Transverse colon (tissue), 4 donors: ENCODE measurements around the gene TSPO2. TPM values are rescaled to one million over a fixed set of nuclear protein-coding genes. Genes with fewer than 3 reads are reported as not detected.

Experiments
- DNase-seq: peaks from one replicate; pipeline ENCODE4 v3.0.0-alpha.2; 2019
- H3K27ac ChIP-seq, 4 donors: fragments of 200-600 bp; sonication (generic); 2 replicates each; pipeline ENCODE4 v1.5.1; 2016 to 2018; ENCODE audit warnings: inconsistent platforms in 4 of 4
- H3K27me3 ChIP-seq: fragments of 200-600 bp; sonication (generic); 2 replicates; pipeline ENCODE4 v1.5.1; 2017; ENCODE audit warnings: inconsistent platforms
- H3K36me3 ChIP-seq, 4 donors: fragments of 200-600 bp; sonication (generic); 2 replicates each; pipeline ENCODE4 v1.5.1; 2017 to 2019; ENCODE audit warnings: inconsistent platforms in 4 of 4
- H3K4me1 ChIP-seq, 4 donors: fragments of 200-600 bp; sonication (generic); 2 replicates each; pipeline ENCODE4 v1.5.1; 2017 to 2020; ENCODE audit warnings: inconsistent platforms in 4 of 4
- H3K4me3 ChIP-seq, 4 donors: fragments of 200-600 bp; sonication (generic); 1 replicate in 1 of 4; 2 replicates in 3 of 4; pipeline versions ENCODE4 v1.5.1 to v1.6.1; 2017 to 2019; ENCODE audit warnings: inconsistent platforms in 4 of 4
- H3K9me3 ChIP-seq, 2 donors: fragments of 200-600 bp; sonication (generic); 2 replicates each; pipeline ENCODE4 v1.5.1; 2017 to 2019; ENCODE audit warnings: inconsistent platforms in 2 of 2
- CTCF ChIP-seq, 5 experiments: fragments of 200-600 bp in 3 of 5; fragments of 450-650 bp in 2 of 5; sonication (generic) in 3 of 5; IDR thresholded peaks; 1 replicate in 2 of 5; 2 replicates in 3 of 5; pipeline ENCODE4 v1.5.1; 2016 to 2017; ENCODE audit warnings: antibody characterized with exemption in 5 of 5, inconsistent platforms in 3 of 5, mild to moderate bottlenecking in 2 of 5, moderate library complexity in 1 of 5
- EP300 ChIP-seq: sonication (generic); formaldehyde crosslinking; IDR thresholded peaks from one replicate; pipeline ENCODE4 v1.6.1; 2017; ENCODE audit warnings: antibody characterized with exemption, low read depth
- POLR2A ChIP-seq: fragments of 450-650 bp; IDR thresholded peaks from one replicate; pipeline ENCODE4 v1.6.1; 2016; ENCODE audit warnings: antibody characterized with exemption, mild to moderate bottlenecking, moderate library complexity
- POLR2AphosphoS5 ChIP-seq, 3 donors: sonication (generic); formaldehyde crosslinking; IDR thresholded peaks; one replicate each; pipeline ENCODE4 v1.6.1; 2016; ENCODE audit warnings: antibody characterized with exemption in 3 of 3
- WGBS, 2 donors: methylation state at CpG; one replicate each; pipeline ENCODE4 v1.1.5; 2018; ENCODE audit warnings: low coverage in 1 of 2; 5-methylcytosine and 5-hydroxymethylcytosine counted together
- in situ Hi-C, 4 donors: fragments of 200-750 bp; cut with MboI; loops; one replicate each; pipeline versions ENCODE4 v1.15.0 to v1.15.1; 2017; ENCODE audit warnings: low sequenced_read_pairs in 3 of 4, low pct_ligation_motif_present in 1 of 4, low pct_unique_long_range_greater_than_20kb in 1 of 4
- intact Hi-C: fragments of 100-400 bp; cut with DNase I; formaldehyde crosslinking; loops from one replicate; pipeline ENCODE4 v1.15.1; 2023; ENCODE audit warnings: low total_unique reads
- total RNA-seq, 4 donors: library from RNA; depleted of rRNA; stranded (reverse); fragments of >200 nt; gene quantifications; one replicate each; pipeline ENCODE4 v1.1.0, GENCODE V29; 2016

The TSPO2 gene
- total RNA-seq, 4 donors from 2014 or later, result not detected

GRCh38 chr6:41080621-41081020, 38.4 kb downstream of the TSPO2 start:
- no peaks in the 10 kb centered on the region for H3K9me3 ChIP-seq
- 67 to 84% methylated on average over 1 to 2 of the region's 2 CpGs for WGBS, 2 donors
- H3K27ac ChIP-seq, result no peak overlapping the region
- intact Hi-C loops (no loop called here), in situ Hi-C loops (loop anchor here in 1 of 4 donors (25.0 kb wide), 1 partner anchor 232 kb away; no protein-coding TSS in a partner anchor)
- TF ChIP-seq CTCF (IDR thresholded peaks at IDR 0.05) (no peak), POLR2AphosphoS5 (IDR thresholded peaks at IDR 0.05) (no peak), EP300 (no peak), POLR2A (no peak)
- no peaks in the 10 kb centered on the region for H3K27me3 ChIP-seq
- no peak overlapping the region for H3K4me3 ChIP-seq
- DNase-seq, result no peak
- peaks cover 0 to 42% (median 8%) of the 10 kb centered on the region in 4 donors for H3K36me3 ChIP-seq
- H3K4me1 ChIP-seq, result peaks cover 4 to 26% (median 14%) of the 10 kb centered on the region in 4 donors

GRCh38 chr6:41083072-41083471, 40.8 kb downstream of the TSPO2 start:
- TF ChIP-seq EP300, result no peak
- TF ChIP-seq CTCF (IDR thresholded peaks at IDR 0.05), result no peak
- TF ChIP-seq POLR2AphosphoS5 (IDR thresholded peaks at IDR 0.05), result no peak
- TF ChIP-seq POLR2A, result no peak
- no peaks in the 10 kb centered on the region for H3K27me3 ChIP-seq
- no peak for DNase-seq
- intact Hi-C loops, result no loop called here
- H3K4me1 ChIP-seq, result peaks cover 0 to 2% (median 0%) of the 10 kb centered on the region in 4 donors
- peaks cover 0 to 51% (median 8%) of the 10 kb centered on the region in 4 donors for H3K36me3 ChIP-seq
- H3K27ac ChIP-seq, result no peak overlapping the region
- H3K4me3 ChIP-seq, result no peak overlapping the region
- no peaks in the 10 kb centered on the region for H3K9me3 ChIP-seq
- in situ Hi-C loops, result loop anchor here in 1 of 4 donors (25.0 kb wide), 1 partner anchor 229 kb away; no protein-coding TSS in a partner anchor

- Histone ChIP-seq H3K27ac (no peak overlapping the region), H3K9me3 (no peaks in the 10 kb centered on the region), H3K4me3 (no peak overlapping the region), H3K36me3 (peaks cover 0 to 55% (median 10%) of the 10 kb centered on the region in 4 donors), H3K27me3 (no peaks in the 10 kb centered on the region), H3K4me1 (no peaks in the 10 kb centered on the region)
- DNase-seq, result no peak
- in situ Hi-C loops (loop anchor here in 1 of 4 donors (25.0 kb wide), 1 partner anchor 227 kb away; no protein-coding TSS in a partner anchor), intact Hi-C loops (no loop called here)
- no peak for TF ChIP-seq CTCF (IDR thresholded peaks at IDR 0.05)
- TF ChIP-seq POLR2A, result no peak
- TF ChIP-seq POLR2AphosphoS5 (IDR thresholded peaks at IDR 0.05), result no peak
- no peak for TF ChIP-seq EP300
Observed at GRCh38 chr6:41085182-41085581, 42.9 kb downstream of the TSPO2 start.

- 96 to 100% methylated on average over 4 of the region's 4 CpGs for WGBS, 2 donors
- no peaks in the 10 kb centered on the region for H3K27me3 ChIP-seq
- in situ Hi-C loops, result loop anchor here in 1 of 4 donors (25.0 kb wide), 1 partner anchor 224 kb away; no protein-coding TSS in a partner anchor
- peaks cover 0 to 70% (median 15%) of the 10 kb centered on the region in 4 donors for H3K36me3 ChIP-seq
- no peak overlapping the region for H3K4me3 ChIP-seq
- TF ChIP-seq POLR2AphosphoS5 (IDR thresholded peaks at IDR 0.05) (no peak), POLR2A (no peak), CTCF (IDR thresholded peaks at IDR 0.05) (no peak), EP300 (no peak)
- H3K27ac ChIP-seq, result no peak overlapping the region
- no peaks in the 10 kb centered on the region for H3K9me3 ChIP-seq
- intact Hi-C loops, result no loop called here
- DNase-seq, result no peak
- no peaks in the 10 kb centered on the region for H3K4me1 ChIP-seq
Observed at GRCh38 chr6:41088451-41088850, 46.2 kb downstream of the TSPO2 start.
